HuH-7.5 (cell line): Measurements from ENCODE around the gene JAZF1.

Experiments used
- DNase-seq: peaks from one replicate; pipeline ENCODE4 v3.0.0; 2011; ENCODE audit warnings: low spot score

JAZF1 gene

GRCh38 chr7:28106321-28106829 lies 74.2 kb downstream of the JAZF1 start:
- DNase-seq = no peak

- no peak for DNase-seq
Measured at GRCh38 chr7:28105234-28105633, 75.4 kb downstream of the JAZF1 start.

GRCh38 chr7:28104811-28105210 lies 75.8 kb downstream of the JAZF1 start:
- DNase-seq = no peak

- no peak for DNase-seq
Measured at GRCh38 chr7:28104041-28104541, 76.5 kb downstream of the JAZF1 start.

- no peak for DNase-seq
Measured at GRCh38 chr7:28102797-28103196, 77.8 kb downstream of the JAZF1 start.

- peak; percentile 38 for DNase-seq
Measured at GRCh38 chr7:28096713-28097112, 83.9 kb downstream of the JAZF1 start.

- no peak for DNase-seq
Measured at GRCh38 chr7:28095231-28095630, 85.4 kb downstream of the JAZF1 start.

GRCh38 chr7:28093623-28094232 lies 86.9 kb downstream of the JAZF1 start:
- DNase-seq = peak; percentile 43

GRCh38 chr7:28091190-28091589 lies 89.4 kb downstream of the JAZF1 start:
- DNase-seq = no peak

- no peak for DNase-seq
Measured at GRCh38 chr7:28088901-28089714, 91.5 kb downstream of the JAZF1 start.

- DNase-seq = no peak
Measured at GRCh38 chr7:28088032-28088431, 92.6 kb downstream of the JAZF1 start.

GRCh38 chr7:28086198-28086597 lies 94.4 kb downstream of the JAZF1 start:
- DNase-seq = no peak

GRCh38 chr7:28083998-28084985 lies 96.3 kb downstream of the JAZF1 start:
- no peak for DNase-seq

- DNase-seq = no peak
Measured at GRCh38 chr7:28083164-28083997, 97.2 kb downstream of the JAZF1 start.

GRCh38 chr7:28082071-28082470 lies 98.5 kb downstream of the JAZF1 start:
- no peak for DNase-seq

- DNase-seq = no peak
Measured at GRCh38 chr7:28081016-28081415, 99.6 kb downstream of the JAZF1 start.

- DNase-seq = peak; percentile 26
Measured at GRCh38 chr7:28078036-28078901, 102.3 kb downstream of the JAZF1 start.

GRCh38 chr7:28077616-28078015 lies 103.0 kb downstream of the JAZF1 start:
- DNase-seq = no peak

- no peak for DNase-seq
Measured at GRCh38 chr7:28076423-28077200, 104.0 kb downstream of the JAZF1 start.
